Activated CD4-positive, alpha-beta T cell treated with anti-CD3 and anti-CD28 coated beads, Interleukin-2, amount 50 U/mL, for 16 hours (primary cell): ENCODE measurements around the gene PARVA.
"Not testable (repeated sequence)": the region's sequence is repeated elsewhere in the genome, so short reads cannot be mapped to it uniquely, and the experiment has no call there.

Source experiments
- DNase-seq: peaks from one replicate; pipeline ENCODE4 v3.0.0-alpha.2; 2020

The PARVA gene

DNA sequence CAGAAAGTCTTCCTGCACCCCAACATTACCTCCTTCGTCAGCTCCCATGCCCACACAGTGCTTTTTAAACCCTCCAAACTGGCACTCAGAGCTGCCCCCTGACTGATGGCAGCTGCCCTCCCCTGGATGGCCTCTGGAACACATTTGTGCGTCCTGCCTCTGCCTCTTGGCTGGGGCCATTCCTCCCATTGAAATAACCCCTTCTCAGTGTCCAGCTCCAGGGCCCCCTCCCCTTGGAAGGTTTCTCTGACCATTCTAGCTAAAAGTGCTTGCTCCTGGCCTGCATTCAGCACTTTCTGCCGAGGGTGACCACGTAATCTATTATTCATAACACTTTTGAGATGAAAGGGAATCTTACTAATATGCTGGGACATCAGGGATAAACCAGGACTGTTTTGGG, 130.0 kb downstream of the PARVA start:
- DNase-seq, result no peak

DNA sequence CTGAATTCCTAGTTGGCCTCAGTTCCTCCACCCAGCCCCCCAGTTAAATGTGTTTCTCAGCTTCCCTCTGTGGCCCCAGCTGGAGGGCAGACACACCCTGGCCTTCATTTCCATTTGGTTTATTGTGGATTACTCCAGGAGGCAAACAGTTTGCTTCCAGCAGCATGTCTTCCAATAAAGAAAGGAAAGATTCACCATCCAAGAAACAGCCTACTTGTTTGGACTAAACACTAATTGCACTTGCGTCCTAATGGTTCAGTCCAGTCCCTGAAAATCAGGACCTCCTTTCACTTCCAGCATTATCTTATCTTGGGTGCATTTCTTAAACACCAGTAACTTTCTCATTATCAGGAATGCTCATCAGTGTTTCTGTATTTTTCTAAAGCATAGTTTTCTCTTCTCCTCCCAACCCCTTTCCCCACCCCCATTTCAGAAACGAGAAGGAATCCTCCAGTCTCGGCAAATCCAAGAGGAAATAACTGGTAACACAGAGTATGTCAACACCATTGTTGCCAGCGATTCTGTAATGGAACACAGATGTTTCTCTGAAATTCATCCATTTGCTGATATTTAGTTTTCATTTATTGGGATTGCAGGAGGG, 130.9 kb downstream of the PARVA start:
- no peak for DNase-seq

DNA sequence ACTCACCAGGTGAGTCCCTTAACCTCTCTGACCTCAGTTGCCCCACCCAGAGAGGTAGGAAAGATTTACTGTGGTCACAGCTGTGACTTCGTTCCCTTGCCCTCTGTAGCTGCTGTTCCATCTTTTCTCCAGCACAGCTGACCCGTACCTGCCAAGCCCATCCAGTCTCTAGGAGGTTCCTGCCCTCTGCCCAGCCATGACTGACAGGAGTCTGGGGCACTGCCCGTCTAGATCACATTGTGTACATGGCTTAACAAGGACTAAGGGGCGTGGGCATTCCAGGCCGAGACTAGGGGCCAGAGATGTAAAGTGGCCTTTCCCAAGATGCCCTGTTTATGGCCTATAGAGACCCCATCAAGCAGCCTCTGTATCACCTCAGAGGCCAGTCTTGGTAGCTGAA, 132.0 kb downstream of the PARVA start:
- no peak for DNase-seq

DNA sequence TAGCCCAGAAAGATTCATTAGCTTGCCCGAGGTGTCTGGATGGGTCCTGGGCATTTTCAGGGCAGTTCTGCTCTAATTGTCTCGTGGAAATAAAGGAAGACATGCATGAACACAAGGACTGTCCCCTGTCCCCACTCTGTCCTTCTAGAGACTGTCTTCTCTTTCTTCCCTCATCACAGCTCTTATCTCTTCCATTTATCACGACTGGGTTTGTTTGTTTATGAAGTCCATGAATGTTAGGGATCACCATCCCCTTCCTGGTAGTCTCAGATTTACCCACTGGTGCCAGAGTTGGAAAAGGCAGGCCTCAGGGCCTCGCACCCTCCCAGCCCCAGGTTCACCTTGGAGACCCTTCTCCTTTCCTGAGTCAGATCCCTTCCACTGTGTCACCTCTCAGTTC, 134.8 kb downstream of the PARVA start:
- DNase-seq, result no peak

DNA sequence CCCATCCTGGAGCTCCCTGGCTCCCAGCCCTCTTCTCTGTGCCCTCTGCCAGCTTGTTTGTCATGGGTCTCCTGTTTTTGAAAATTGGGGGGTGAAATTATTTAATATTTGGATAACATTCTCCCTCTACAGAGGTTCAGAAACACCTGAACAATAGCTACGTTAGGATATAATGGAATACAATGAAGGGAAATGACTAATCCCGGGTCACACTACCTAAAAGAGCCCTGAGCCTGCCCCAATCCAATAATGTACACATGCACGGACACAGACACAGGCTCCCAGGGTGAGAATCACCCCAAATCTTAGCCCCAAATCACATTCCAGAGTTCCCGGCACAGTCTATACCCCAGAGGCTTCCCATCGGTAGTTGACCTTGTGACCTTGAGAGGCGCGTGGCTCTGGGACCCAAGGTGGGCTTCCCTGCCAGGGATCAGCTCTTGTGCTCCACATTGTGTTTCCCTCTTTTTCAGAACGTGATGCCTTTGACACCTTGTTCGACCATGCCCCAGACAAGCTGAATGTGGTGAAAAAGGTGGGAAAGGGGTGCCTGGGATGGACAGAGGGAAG, 135.5 kb downstream of the PARVA start:
- DNase-seq, result no peak

DNA sequence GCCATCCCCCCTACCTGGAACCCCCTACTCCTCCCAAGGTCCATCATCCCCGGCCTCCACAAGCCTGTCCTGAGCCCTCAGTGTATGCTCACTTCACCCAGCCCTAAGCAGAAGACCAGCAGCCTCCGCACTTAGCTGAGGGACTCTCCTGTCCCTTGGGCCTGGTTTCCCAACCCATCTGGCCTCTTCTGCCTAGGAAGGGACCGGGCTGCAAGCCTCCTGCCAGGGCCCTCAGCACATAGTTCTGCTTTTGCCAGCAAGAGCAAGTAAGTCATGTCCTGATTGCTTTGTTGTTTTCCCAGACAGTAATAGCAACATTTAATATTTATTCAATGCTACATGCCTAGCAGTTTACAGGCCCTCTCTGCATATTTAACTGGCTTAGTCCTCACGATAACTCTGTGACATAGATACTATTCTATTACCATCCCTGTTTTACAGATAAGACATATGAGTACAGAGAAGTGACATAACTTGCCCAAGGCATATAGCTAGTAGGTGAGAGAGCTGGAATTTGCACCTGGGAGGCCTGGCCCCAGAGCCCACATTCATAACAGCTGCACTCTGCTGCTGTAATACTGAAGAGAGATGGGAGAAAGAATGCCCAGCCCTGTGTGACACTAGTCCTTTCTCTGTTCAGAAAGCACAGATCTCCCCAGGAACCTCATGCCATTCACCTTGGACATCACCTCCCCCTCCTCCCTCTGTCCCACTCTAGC, 139.2 kb downstream of the PARVA start:
- DNase-seq, result no peak

DNA sequence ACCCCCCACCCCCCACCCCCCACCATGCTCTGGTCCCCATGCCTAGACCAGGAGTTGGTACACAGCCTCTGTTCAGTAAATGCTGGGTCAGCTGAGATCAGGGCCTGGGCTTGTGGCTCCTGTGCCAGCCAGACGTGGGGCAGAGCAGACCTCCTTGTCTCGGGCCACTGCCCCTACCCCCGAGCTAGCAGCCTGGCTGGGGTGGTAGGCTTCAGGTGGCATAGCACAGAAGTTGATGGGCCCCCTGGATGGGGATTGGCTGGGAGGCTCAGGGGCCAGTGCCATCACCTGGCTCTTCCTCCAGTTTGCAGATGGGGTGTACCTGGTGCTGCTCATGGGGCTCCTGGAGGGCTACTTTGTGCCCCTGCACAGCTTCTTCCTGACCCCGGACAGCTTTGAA, 139.9 kb downstream of the PARVA start:
- DNase-seq, result no peak

DNA sequence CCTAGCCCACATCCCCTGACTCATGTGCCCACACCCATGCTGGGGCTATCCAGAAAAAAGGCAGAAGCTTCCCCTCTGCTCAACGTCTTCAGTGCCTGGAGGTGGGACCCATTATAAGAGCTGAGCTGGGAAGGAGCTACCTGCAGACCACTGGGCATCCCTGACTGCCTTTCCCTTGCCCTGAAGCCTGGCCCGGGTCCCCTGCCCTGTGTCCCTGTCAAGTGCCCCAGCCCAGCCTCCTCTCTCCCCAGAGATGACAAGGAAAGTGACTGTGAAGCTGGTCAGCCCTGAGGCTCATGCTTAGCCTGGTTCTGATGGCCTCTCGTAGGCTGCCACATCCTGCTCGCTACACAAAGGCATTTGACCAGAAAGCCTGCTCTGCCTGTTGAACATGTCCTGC, 140.4 kb downstream of the PARVA start:
- no peak for DNase-seq

DNA sequence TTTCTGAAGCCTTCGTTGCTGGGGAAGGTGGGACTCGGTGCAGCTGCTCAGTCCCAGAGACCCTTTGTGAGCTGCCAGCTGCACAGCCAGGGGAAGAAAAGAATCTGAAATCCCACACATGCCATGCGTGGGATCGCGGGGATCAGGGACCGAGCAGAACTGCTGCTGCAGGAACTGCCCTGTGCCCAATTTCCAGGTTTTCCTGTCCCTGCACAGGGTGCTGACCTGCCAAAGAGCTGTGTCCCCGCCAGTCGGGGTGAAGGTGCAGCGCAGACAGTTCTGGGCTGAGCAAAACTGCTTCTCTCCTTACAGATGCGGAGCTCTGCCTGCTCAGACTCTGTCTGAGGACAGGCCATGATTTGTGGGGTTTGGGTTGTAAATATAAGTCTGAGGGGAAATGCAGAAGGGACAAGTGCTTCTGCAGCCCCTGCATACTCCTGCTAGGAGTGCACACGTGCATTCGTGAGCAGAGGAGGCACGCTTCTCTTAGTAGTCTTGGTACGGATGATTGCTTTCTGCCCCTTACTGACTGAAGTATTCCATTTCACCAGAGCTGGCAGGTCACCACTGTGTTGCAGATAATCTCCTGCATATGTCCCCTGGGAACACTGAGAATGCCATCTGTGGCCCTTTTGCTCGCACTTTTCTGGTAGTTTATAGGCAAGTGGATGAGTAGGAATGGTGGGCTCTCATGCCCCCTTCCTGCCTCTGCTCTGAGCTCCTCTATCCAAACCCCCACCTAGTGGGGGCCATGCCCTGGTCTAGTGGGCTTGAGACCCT, 141.4 kb downstream of the PARVA start:
- no peak for DNase-seq

DNA sequence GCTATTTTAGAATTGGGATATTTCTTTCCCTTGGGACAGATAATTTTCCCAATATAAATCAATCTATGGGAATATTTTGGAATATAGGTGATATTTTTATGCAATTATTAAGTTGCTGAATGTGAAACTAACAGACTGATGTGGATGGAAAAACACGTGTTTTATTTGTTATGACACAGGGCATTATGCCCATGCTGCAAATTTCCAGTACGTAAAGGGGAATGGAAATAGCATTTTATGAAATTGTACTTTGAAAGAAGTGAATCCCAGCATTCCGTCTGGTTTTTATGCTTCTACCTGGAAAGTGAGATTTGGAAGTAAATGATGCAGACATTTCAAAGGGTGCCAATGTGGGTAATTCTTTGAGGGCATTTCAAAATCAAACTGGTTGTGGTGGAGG, 142.7 kb downstream of the PARVA start:
- no peak for DNase-seq

DNA sequence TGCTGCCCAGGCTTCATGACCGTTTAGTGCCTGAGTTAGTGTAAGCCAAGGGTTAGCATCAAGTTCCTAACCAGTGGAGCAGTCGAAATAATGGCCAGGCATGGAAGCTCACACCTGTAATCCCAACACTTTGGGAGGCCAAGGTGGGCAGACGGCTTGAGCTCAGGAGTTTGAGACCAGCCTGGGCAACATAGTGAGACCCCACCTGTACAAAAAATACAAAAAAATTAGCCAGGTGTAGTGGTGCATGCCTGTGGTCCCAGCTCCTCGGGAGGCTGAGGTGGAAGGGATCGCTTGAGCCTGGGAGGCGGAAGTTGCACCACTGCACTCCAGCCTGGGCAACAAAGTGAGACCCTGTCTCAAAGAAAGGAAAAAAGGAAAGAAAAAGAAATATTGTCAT, 143.2 kb downstream of the PARVA start:
- not testable (repeated sequence) for DNase-seq

DNA sequence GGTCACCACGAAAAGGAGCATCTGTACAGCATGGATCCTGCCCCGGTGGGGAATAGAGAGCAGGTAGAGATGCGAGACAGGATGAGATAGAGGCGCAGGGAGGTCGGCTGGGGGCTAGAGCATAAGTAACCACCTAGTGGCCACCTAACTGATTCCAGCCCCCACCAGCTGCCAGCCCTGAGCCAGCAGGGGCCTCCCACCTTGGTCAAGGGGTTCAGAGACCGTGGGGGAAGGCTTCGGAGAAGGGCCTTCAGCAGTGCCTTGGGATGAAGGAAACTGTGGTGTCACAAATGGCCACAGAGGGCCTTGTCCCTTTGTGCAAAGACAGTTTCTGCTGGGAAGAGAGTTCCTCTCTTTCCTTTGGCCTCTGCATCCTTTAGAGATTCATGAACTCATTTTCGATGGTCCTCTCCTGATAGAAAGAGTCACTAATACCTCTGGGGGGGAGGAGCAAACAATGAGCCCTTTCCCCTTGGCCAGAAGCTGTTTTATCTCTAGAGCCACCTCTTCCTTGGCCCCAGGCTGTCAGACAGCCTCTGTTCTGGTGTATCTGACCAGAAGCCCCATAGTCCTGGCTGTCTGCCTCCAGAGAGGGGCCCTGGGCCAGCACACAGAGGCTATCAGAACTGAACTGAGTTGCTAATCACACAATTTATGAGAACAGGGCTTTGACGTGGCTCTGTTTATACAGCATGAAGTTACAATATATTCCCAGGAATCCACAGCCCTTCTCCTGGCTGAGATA, 146.0 kb downstream of the PARVA start:
- DNase-seq, result no peak

DNA sequence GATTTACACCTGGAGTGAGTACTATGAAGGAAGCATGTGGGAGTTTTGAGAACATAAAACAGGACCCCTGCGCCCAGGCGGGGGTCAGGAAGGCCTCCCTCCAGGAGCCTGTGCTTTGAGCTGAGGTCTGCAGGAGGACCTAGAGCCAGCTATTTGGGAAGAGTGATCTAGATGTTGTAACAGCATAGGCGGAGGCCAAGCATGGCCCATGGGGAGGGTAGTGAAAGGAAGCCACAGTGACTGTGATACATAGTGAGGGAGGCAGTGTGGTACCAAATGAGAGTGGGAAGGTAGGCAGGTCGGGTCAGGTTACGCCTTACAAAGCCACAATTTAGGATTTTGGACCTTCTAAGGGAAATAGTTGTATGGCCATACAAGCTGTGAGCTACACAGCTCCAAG, 147.5 kb downstream of the PARVA start:
- DNase-seq, result no peak

DNA sequence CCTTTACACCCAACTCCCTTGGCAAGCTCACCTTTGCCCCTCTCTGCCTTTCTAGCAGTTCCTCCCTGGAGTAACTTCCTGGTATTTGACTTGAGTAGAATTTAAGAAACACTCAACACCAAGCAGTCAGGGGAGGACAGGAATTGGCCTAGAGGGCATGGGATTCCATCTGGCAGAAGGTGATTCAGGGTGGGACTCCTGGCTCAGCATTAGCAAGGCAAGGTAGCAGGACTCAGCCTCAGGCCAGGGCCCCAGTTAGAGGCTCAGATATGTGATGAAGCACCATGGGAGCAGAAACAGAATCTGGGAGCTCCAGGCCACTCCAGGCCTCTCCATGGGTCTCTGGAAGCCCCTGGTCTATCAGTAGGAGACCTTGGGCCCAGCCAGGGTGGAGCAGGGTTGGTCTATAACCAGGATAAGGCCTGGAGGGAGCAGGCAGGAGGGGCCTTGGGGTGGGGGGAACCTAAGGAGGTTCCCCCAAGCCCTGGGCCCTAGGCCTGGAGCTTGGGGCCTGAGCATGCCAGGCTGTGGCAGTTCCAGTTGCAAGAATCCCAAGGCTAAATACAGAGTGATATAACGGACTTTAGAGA, 148.2 kb downstream of the PARVA start:
- no peak for DNase-seq

DNA sequence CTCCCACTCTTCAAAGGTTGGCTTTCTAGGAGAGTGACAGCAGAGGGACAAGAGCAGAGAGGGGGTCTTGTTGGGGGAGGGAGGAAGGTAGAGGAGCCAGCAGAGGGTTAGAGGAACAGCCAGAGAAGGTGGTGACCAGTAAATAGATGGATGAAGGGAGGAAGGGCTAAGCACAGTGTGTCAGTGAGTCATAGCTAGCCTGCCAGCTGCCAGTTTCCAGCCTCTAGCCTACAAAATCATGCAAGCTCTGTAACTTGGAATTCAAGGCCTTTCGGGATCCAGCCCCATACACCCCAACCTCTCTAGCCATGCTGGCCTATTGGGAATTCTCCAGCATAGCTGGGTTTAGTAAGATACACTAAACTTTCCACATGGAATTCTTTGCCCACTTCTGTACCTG, 149.4 kb downstream of the PARVA start:
- DNase-seq, result no peak

DNA sequence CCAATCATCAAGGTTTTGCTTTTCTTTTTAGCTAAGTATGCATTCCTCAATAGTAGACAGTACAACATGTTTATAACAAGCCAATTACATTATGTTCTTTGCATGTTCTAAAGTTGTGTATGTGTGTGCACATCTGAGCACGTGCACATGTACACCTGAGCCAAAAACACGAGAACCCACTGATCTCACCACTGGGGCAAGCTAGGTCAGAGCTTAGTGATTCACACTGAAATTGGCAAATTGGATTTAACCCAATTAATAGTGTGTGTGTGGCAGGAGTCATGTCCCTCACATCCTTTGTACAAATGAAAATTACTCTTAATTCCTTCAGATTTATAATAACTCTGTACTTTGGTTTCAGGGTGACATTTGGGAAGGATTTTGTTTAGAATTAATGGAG, 151.1 kb downstream of the PARVA start:
- DNase-seq, result no peak

DNA sequence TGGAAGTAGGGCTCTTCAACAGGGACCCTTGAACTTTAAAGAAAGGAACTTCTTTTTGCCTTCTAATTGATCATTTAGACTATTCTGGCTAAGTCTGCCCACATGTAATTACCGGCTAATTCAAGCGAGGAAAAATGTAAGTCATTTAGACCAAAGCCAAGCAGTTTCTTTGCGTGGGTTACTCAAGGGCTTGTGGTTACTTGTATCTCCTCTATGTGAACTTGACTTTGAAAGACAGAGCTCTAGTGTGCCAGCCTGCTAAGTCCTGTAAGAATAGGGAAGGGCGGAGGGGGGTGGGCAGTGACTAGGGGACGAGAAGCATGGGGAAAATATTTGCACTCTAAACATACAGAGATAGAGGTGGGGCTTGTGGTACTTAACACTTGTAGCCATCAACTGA, 151.7 kb downstream of the PARVA start:
- no peak for DNase-seq

DNA sequence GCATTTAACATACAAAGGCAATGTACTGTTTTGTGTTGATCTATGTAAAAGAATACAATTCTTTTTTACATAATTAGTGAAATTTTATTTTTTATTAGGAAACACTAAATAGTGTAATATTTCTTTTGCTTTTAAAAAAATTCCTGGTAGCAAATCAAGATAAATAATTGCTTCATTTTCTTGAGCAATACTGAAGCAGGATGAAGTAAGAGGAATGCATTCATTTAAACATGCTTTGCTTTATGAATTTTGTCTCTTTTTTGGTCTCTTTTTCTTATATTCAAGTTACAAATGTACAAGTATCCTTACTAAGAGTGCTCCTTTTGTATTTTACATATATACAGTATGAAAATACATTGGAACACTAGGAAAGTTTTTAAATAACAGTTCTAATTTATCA, 152.4 kb downstream of the PARVA start:
- no peak for DNase-seq

DNA sequence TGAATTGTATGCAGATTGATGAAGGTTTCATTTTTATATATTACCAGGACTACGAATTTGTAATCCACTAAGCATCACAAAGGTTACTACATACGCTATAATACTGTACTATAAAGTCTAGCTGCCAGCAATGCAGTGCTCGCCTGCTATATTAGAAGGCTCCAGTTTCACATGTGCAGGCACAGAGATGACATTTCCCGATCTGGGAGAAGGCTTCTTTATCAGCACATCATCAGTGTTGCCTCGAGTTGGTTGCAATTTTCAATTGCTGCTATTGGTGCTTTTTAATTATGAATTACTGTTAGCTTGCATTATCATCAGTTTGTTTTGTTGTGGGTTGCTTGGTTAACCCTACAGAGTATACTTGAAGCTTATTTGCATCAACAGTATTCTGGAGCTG, 153.6 kb downstream of the PARVA start:
- no peak for DNase-seq

DNA sequence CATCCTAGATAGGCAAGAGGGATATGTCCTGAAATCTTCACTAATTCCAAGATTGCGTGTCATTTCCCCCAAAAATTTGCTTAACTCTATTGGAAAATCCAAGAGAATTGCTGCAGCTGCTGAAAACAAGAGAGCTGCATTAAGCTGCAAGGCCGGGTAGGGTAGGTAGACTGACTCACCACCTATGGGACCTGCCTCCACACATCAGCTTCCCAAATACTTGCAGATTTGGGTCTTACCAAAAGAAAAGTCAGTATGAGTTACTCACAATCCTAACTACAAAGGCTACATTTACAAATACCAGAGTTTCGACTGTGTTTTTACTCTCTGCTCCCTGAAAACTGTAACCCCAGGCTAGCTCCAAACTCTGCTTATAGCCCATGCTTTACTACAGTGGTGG, 154.3 kb downstream of the PARVA start:
- no peak for DNase-seq

DNA sequence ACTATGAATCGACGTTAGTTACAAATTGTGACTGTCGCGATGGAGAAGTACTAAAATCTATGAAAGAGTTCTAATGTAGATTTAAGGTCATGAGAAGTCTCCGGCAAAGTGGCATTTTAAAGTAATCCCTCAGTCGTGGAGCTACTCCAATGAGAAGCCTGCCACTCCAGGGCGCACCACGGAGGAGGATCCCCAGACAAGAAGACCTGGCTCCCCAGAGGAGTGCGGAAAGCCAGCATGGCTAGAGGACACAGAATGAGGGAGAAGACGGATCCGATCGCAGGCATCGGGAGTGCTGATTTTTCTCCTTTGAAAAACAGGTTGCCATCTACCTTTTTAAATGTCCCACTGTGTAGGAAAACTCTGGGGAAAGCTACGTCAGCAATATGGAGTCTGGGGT, 155.2 kb downstream of the PARVA start:
- no peak for DNase-seq

DNA sequence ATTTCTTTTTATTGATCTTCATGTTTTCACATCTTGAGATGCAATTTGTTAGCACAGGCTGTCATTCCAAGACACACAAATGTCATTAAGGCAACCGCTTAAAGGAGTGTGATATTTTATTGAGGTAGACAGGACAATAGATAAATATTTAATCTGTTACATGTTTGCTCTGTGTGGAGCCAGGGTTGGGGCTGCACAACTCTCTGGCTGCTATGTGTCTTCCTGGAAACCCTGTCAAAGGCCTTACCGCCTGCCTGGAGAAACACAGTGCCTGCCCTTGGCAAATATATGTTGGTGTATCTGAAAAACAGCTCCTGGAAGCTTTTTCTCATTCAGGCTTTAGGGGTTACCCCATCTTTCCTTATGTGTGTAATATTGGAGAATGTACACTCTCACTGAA, 157.2 kb downstream of the PARVA start:
- DNase-seq, result no peak

DNA sequence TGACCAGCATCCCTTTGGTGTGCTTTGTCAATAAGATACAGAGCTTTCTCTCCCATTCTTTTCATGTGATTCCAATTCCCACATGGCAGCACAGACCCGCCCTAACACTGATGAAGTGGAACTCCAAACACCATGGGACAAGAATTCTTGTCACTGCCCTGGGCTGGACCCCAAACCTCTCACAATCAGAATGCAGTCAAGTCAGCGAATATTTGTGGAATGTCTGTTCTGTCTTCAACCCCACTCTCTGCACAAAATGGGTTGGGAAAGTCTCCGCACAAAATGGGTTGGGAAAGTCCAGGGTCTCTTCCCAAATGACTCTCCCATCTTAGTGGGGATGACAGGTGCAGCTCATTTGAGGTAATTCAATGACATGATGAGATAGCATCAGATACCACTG, 157.9 kb downstream of the PARVA start:
- DNase-seq, result no peak
